ENCODE results near the gene SLC35F4. TPM values are rescaled to one million over a fixed set of nuclear protein-coding genes. Genes with fewer than 3 reads are reported as not detected.

Gene SLC35F4
- total RNA-seq, 2 donors from 2014 or later = not detected

- peaks cover 9% of the 10 kb centered on the region for H3K9me3 Mint-ChIP-seq
- H3K4me3 Mint-ChIP-seq = no peak overlapping the region
- TF ChIP-seq CTCF (conservative IDR thresholded peaks at IDR 0.05) = no peak
- Histone ChIP-seq H3K27me3 (ENCODE audit: control insufficient read depth, insufficient read depth, low read length, poor library complexity, severe bottlenecking) (no peaks in the 10 kb centered on the region), H3K36me3 (ENCODE audit: control insufficient read depth, insufficient read depth, low read length) (no peaks in the 10 kb centered on the region), H3K4me3 (ENCODE audit: low read length) (no peak overlapping the region), H3K27ac (ENCODE audit: low read depth, low read length) (no peak overlapping the region), H3K4me1 (ENCODE audit: control insufficient read depth, insufficient read depth, low read length) (no peaks in the 10 kb centered on the region), H3K9ac (ENCODE audit: extremely low read depth, low read length, poor library complexity, severe bottlenecking) (no peak overlapping the region), H3K9me3 (ENCODE audit: control insufficient read depth, low read length) (no peaks in the 10 kb centered on the region)
- H3K36me3 Mint-ChIP-seq (ENCODE audit: low read depth) = no peaks in the 10 kb centered on the region
- H3K4me1 Mint-ChIP-seq = peaks cover 7% of the 10 kb centered on the region
- H3K27me3 Mint-ChIP-seq (ENCODE audit: insufficient read depth) = peaks cover 12% of the 10 kb centered on the region
- no peak for DNase-seq
- WGBS, 2 experiments (ENCODE audit: insufficient coverage in 1 of 2, insufficient read length in 1 of 2) = 88% methylated on average over 2 of the region's 2 CpGs; no CpG with 5 or more reads in 1 of the 2 experiments
- no peak overlapping the region for H3K27ac Mint-ChIP-seq
These were observed 37.2 kb downstream of the SLC35F4 start for GRCh38 chr14:57828713-57829112.

- 94 to 95% methylated on average over 4 of the region's 4 CpGs for WGBS, 2 experiments (ENCODE audit: insufficient coverage in 1 of 2, insufficient read length in 1 of 2)
- no peak for TF ChIP-seq CTCF (conservative IDR thresholded peaks at IDR 0.05)
- peaks cover 6% of the 10 kb centered on the region for H3K27me3 Mint-ChIP-seq (ENCODE audit: insufficient read depth)
These were observed 42.8 kb downstream of the SLC35F4 start for GRCh38 chr14:57823015-57823660.

GRCh38 chr14:57822081-57822480 is 43.8 kb downstream of the SLC35F4 start:
- no peak overlapping the region for H3K9ac ChIP-seq (ENCODE audit: extremely low read depth, low read length, poor library complexity, severe bottlenecking)
- Mint-ChIP-seq H3K27ac (no peak overlapping the region), H3K4me3 (no peak overlapping the region), H3K4me1 (no peaks in the 10 kb centered on the region), H3K27me3 (ENCODE audit: insufficient read depth) (peaks cover 7% of the 10 kb centered on the region), H3K9me3 (peaks cover 9% of the 10 kb centered on the region), H3K36me3 (ENCODE audit: low read depth) (no peaks in the 10 kb centered on the region)
- H3K27me3 ChIP-seq (ENCODE audit: control insufficient read depth, insufficient read depth, low read length, poor library complexity, severe bottlenecking) = no peaks in the 10 kb centered on the region
- H3K4me1 ChIP-seq (ENCODE audit: control insufficient read depth, insufficient read depth, low read length) = peaks cover 3% of the 10 kb centered on the region
- no peak overlapping the region for H3K27ac ChIP-seq (ENCODE audit: low read depth, low read length)
- no peaks in the 10 kb centered on the region for H3K36me3 ChIP-seq (ENCODE audit: control insufficient read depth, insufficient read depth, low read length)
- DNase-seq = no peak
- H3K4me3 ChIP-seq (ENCODE audit: low read length) = no peak overlapping the region
- H3K9me3 ChIP-seq (ENCODE audit: control insufficient read depth, low read length) = no peaks in the 10 kb centered on the region
- TF ChIP-seq CTCF (conservative IDR thresholded peaks at IDR 0.05) = no peak

More at GRCh38 chr14:57823015-57823660, 42.8 kb downstream of the SLC35F4 start:
- Histone ChIP-seq H3K9ac (ENCODE audit: extremely low read depth, low read length, poor library complexity, severe bottlenecking) (no peak overlapping the region), H3K4me3 (ENCODE audit: low read length) (no peak overlapping the region), H3K27me3 (ENCODE audit: control insufficient read depth, insufficient read depth, low read length, poor library complexity, severe bottlenecking) (no peaks in the 10 kb centered on the region), H3K27ac (ENCODE audit: low read depth, low read length) (no peak overlapping the region), H3K4me1 (ENCODE audit: control insufficient read depth, insufficient read depth, low read length) (peaks cover 3% of the 10 kb centered on the region), H3K36me3 (ENCODE audit: control insufficient read depth, insufficient read depth, low read length) (no peaks in the 10 kb centered on the region), H3K9me3 (ENCODE audit: control insufficient read depth, low read length) (no peaks in the 10 kb centered on the region)
- Mint-ChIP-seq H3K27ac (no peak overlapping the region), H3K4me1 (no peaks in the 10 kb centered on the region), H3K9me3 (peaks cover 9% of the 10 kb centered on the region), H3K36me3 (ENCODE audit: low read depth) (no peaks in the 10 kb centered on the region), H3K4me3 (no peak overlapping the region)
- no peak for DNase-seq
